Body of pancreas (tissue), 4 donors: ENCODE data around the gene NOTCH2.
"Not testable (repeated sequence)": the region's sequence is repeated elsewhere in the genome, so short reads cannot be mapped to it uniquely, and the experiment has no call there.

ENCODE experiments used
- POLR2A ChIP-seq, 3 donors: fragments of 450-650 bp; IDR thresholded peaks; one replicate each; pipeline ENCODE4 v1.6.1; 2016; ENCODE audit warnings: antibody characterized with exemption in 3 of 3, mild to moderate bottlenecking in 2 of 3
- TF ChIP-seq, protein P1 (sequence below), 7 experiments: fragments of 450-650 bp in 4 of 7; fragments of 200-600 bp in 3 of 7; sonication (generic) in 3 of 7; IDR thresholded peaks; one replicate each; pipeline ENCODE4 v1.5.1; 2016 to 2019; ENCODE audit warnings: antibody characterized with exemption in 7 of 7

- TF ChIP-seq POLR2A (IDR thresholded peaks at IDR 0.05) = not testable (repeated sequence)
- TF ChIP-seq, protein P1, sequence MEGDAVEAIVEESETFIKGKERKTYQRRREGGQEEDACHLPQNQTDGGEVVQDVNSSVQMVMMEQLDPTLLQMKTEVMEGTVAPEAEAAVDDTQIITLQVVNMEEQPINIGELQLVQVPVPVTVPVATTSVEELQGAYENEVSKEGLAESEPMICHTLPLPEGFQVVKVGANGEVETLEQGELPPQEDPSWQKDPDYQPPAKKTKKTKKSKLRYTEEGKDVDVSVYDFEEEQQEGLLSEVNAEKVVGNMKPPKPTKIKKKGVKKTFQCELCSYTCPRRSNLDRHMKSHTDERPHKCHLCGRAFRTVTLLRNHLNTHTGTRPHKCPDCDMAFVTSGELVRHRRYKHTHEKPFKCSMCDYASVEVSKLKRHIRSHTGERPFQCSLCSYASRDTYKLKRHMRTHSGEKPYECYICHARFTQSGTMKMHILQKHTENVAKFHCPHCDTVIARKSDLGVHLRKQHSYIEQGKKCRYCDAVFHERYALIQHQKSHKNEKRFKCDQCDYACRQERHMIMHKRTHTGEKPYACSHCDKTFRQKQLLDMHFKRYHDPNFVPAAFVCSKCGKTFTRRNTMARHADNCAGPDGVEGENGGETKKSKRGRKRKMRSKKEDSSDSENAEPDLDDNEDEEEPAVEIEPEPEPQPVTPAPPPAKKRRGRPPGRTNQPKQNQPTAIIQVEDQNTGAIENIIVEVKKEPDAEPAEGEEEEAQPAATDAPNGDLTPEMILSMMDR (IDR thresholded peaks at IDR 0.05) = not testable (repeated sequence)
Observed at GRCh38 chr1:120068683-120069066, 787 bp downstream of the NOTCH2 start.
